CD14-positive monocyte (primary cell): ENCODE measurements around the gene HDGFL3. TPM values are rescaled to one million over a fixed set of nuclear protein-coding genes. Genes with fewer than 3 reads are reported as not detected.
A peak's percentile ranks its signal among the peaks of the same experiment; 100 is the strongest.

Source experiments
- DNase-seq, 3 donors: peaks; one replicate each; pipeline ENCODE4 v3.0.0-alpha.2; 2011 to 2022
- H2AFZ ChIP-seq: 2 replicates; pipeline ENCODE4 v1.6.0; 2012; ENCODE audit warnings: mild to moderate bottlenecking, low read depth, low read length, inconsistent platforms; ENCODE audit not compliant: insufficient read depth, poor library complexity, severe bottlenecking
- H3K27ac ChIP-seq, 2 donors: 1 replicate in 1 of 2; 2 replicates in 1 of 2; pipeline ENCODE4 v1.5.1; 2012 to 2013; ENCODE audit warnings: low read length in 2 of 2, control low read depth in 1 of 2, inconsistent platforms in 1 of 2, low read depth in 1 of 2, mild to moderate bottlenecking in 1 of 2
- H3K27me3 ChIP-seq, 2 donors: one replicate each; pipeline versions ENCODE4 v1.6.0 to v1.6.1; 2011 to 2013; ENCODE audit warnings: low read length in 2 of 2; ENCODE audit not compliant: control insufficient read depth in 2 of 2, insufficient read depth in 2 of 2
- H3K36me3 ChIP-seq, 2 donors: replicated peaks in 1 of 2; 1 replicate in 1 of 2; 2 replicates in 1 of 2; pipeline versions ENCODE4 v1.5.1 to v1.6.1; 2012 to 2013; ENCODE audit warnings: low read length in 2 of 2, control low read depth in 1 of 2, inconsistent platforms in 1 of 2, mild to moderate bottlenecking in 1 of 2; ENCODE audit not compliant: insufficient read depth in 2 of 2, control insufficient read depth in 1 of 2
- H3K4me1 ChIP-seq, 2 donors: 1 replicate in 1 of 2; 2 replicates in 1 of 2; pipeline versions ENCODE4 v1.5.1 to v1.6.1; 2012 to 2013; ENCODE audit warnings: low read length in 2 of 2, control low read depth in 1 of 2, inconsistent platforms in 1 of 2, mild to moderate bottlenecking in 1 of 2, moderate library complexity in 1 of 2; ENCODE audit not compliant: insufficient read depth in 2 of 2, control insufficient read depth in 1 of 2
- H3K4me2 ChIP-seq: replicated peaks from 2 replicates; pipeline ENCODE3; 2012; ENCODE audit warnings: low read length, moderate library complexity, mild to moderate bottlenecking; ENCODE audit not compliant: poor library complexity, severe bottlenecking; ENCODE audit errors: extremely low read depth
- H3K4me3 ChIP-seq, 3 experiments: fragments of 200-600 bp in 1 of 3; sonication (generic) in 1 of 3; replicated peaks in 1 of 3; 1 replicate in 2 of 3; 2 replicates in 1 of 3; pipeline ENCODE4 v1.5.1; 2011 to 2013; ENCODE audit warnings: low read length in 3 of 3, mild to moderate bottlenecking in 3 of 3, control low read depth in 2 of 3, low read depth in 2 of 3, inconsistent platforms in 1 of 3, moderate library complexity in 1 of 3
- H3K79me2 ChIP-seq: 2 replicates; pipeline ENCODE4 v1.6.0; 2012; ENCODE audit warnings: mild to moderate bottlenecking, control low read depth, inconsistent platforms, low read length, moderate library complexity; ENCODE audit not compliant: insufficient read depth
- H3K9ac ChIP-seq: 2 replicates; pipeline ENCODE4 v1.6.0; 2017; ENCODE audit warnings: low read length, mild to moderate bottlenecking; ENCODE audit not compliant: insufficient read depth, poor library complexity, severe bottlenecking
- H3K9me3 ChIP-seq, 2 donors: replicated peaks in 1 of 2; 1 replicate in 1 of 2; 2 replicates in 1 of 2; pipeline versions ENCODE4 v1.5.1 to v1.6.1; 2012 to 2013; ENCODE audit warnings: low read length in 2 of 2, control low read depth in 1 of 2; ENCODE audit not compliant: control insufficient read depth in 1 of 2, insufficient read depth in 1 of 2
- H4K20me1 ChIP-seq: 2 replicates; pipeline ENCODE4 v1.6.0; 2012; ENCODE audit warnings: mild to moderate bottlenecking, low read length, control low read depth, moderate library complexity; ENCODE audit not compliant: insufficient read depth
- H3K27ac Mint-ChIP-seq, 7 donors: one replicate each; pipeline ENCODE4 v1.8.0; 2020; ENCODE audit warnings: mild to moderate bottlenecking in 7 of 7, mixed read lengths in 7 of 7, moderate library complexity in 6 of 7, inconsistent platforms in 2 of 7
- H3K27me3 Mint-ChIP-seq, 3 donors: one replicate each; pipeline ENCODE4 v1.8.0; 2021 to 2022; ENCODE audit warnings: low read depth in 3 of 3, mild to moderate bottlenecking in 3 of 3, mixed read lengths in 3 of 3, moderate library complexity in 3 of 3, inconsistent platforms in 1 of 3
- H3K36me3 Mint-ChIP-seq, 2 donors: one replicate each; pipeline ENCODE4 v1.8.0; 2020; ENCODE audit warnings: mixed read lengths in 2 of 2, inconsistent platforms in 1 of 2, mild to moderate bottlenecking in 1 of 2
- H3K4me1 Mint-ChIP-seq: one replicate; pipeline ENCODE4 v1.8.0; 2020; ENCODE audit warnings: mild to moderate bottlenecking, mixed read lengths
- H3K4me3 Mint-ChIP-seq, 2 donors: one replicate each; pipeline ENCODE4 v1.8.0; 2020; ENCODE audit warnings: mild to moderate bottlenecking in 2 of 2, mixed read lengths in 2 of 2, moderate library complexity in 1 of 2
- H3K9me3 Mint-ChIP-seq, 7 donors: one replicate each; pipeline ENCODE4 v1.8.0; 2020 to 2022; ENCODE audit warnings: mixed read lengths in 7 of 7, mild to moderate bottlenecking in 6 of 7, moderate library complexity in 6 of 7, inconsistent platforms in 2 of 7
- WGBS: methylation state at CpG from one replicate; pipeline ENCODE4 v1.1.5; 2013; ENCODE audit warnings: missing lambda C conversion rate; ENCODE audit not compliant: insufficient coverage; 5-methylcytosine and 5-hydroxymethylcytosine counted together
- intact Hi-C, 2 donors: fragments of 100-400 bp; cut with micrococcal nuclease; formaldehyde crosslinking; loops; one replicate each; pipeline versions ENCODE4 v1.15.0 to v1.15.1; 2023
- polyA plus RNA-seq, 3 donors: library from polyadenylated mRNA; depleted of rRNA in 1 of 3; unstranded in 2 of 3; stranded (reverse) in 1 of 3; fragments of 300-500 nt in 2 of 3; fragments of >200 nt in 1 of 3; fragmentation: Illumina TruSeq in 2 of 3; gene quantifications; 1 replicate in 2 of 3; 2 replicates in 1 of 3; pipeline ENCODE4 v1.2.3, GENCODE V29; 2012 to 2021
- TF ChIP-seq, protein P1 (sequence below): fragments of 200-600 bp; IDR thresholded peaks from one replicate; pipeline ENCODE4 v1.8.0; 2022; ENCODE audit warnings: antibody characterized with exemption, mild to moderate bottlenecking

HDGFL3 gene
- polyA plus RNA-seq, 3 donors = 0.35 to 1.1 (median 0.69) TPM

DNA sequence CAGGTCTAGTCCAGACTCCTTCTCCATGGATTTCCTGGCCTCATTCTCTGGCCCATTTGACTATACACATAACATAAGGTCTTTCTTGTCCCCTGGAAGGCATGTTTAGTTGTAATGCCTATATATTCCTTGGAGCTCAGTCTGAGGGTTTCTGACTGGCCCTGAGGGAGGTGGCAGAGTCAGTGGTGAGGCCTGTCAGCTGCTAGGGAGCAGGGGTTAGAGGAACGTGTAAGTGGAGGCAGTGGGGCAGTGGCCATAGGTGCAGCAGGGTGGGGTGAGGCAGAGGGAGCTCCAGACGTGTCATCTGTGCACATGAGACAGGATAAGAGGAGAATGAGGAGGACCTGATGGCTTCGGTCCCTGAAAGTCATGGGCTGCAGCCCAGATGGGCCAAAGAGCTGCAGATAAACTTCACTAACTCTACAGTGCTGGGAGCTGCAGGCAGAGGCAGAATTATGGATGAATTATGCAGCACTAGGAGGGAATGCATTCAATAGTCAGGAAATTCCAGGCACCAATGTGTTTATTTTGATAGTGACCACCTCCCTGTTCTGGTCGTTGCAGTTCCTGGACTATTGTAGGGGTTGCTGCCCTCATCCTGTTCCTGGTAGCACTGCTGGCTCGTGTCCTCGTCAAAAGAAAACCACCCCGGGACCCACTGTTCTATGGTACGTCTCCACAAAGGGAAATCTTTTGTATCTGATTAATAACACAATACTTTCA is 95.2 kb downstream of the HDGFL3 start:
- Histone ChIP-seq H3K4me3 (no peak overlapping the region), H3K27ac (no peak overlapping the region), H3K9me3 (no peaks in the 10 kb centered on the region), H3K27me3 (no peaks in the 10 kb centered on the region), H3K9ac (no peak overlapping the region), H4K20me1 (peaks cover 53% of the 10 kb centered on the region), H2AFZ (no peak overlapping the region), H3K79me2 (peaks cover 38% of the 10 kb centered on the region), H3K36me3 (peaks cover 47 to 57% of the 10 kb centered on the region in 2 donors), H3K4me2 (no peak overlapping the region), H3K4me1 (peaks cover 20 to 27% of the 10 kb centered on the region in 2 donors)
- no peak overlapping the region for H3K4me3 Mint-ChIP-seq
- WGBS = 81% methylated on average over 4 of the region's 8 CpGs
- peaks cover 16 to 31% of the 10 kb centered on the region in 2 donors for H3K36me3 Mint-ChIP-seq
- H3K27me3 Mint-ChIP-seq = peaks cover 0 to 3% (median 0%) of the 10 kb centered on the region in 3 donors
- no peak for DNase-seq
- TF ChIP-seq, protein P1, sequence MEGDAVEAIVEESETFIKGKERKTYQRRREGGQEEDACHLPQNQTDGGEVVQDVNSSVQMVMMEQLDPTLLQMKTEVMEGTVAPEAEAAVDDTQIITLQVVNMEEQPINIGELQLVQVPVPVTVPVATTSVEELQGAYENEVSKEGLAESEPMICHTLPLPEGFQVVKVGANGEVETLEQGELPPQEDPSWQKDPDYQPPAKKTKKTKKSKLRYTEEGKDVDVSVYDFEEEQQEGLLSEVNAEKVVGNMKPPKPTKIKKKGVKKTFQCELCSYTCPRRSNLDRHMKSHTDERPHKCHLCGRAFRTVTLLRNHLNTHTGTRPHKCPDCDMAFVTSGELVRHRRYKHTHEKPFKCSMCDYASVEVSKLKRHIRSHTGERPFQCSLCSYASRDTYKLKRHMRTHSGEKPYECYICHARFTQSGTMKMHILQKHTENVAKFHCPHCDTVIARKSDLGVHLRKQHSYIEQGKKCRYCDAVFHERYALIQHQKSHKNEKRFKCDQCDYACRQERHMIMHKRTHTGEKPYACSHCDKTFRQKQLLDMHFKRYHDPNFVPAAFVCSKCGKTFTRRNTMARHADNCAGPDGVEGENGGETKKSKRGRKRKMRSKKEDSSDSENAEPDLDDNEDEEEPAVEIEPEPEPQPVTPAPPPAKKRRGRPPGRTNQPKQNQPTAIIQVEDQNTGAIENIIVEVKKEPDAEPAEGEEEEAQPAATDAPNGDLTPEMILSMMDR = no peak
- peaks cover 28% of the 10 kb centered on the region for H3K4me1 Mint-ChIP-seq
- intact Hi-C loops = no loop called here
- H3K27ac Mint-ChIP-seq = peak overlapping the region in 2 of 7 donors; percentile 44 to 72
- H3K9me3 Mint-ChIP-seq = peaks cover 0 to 5% (median 3%) of the 10 kb centered on the region in 7 donors

DNA sequence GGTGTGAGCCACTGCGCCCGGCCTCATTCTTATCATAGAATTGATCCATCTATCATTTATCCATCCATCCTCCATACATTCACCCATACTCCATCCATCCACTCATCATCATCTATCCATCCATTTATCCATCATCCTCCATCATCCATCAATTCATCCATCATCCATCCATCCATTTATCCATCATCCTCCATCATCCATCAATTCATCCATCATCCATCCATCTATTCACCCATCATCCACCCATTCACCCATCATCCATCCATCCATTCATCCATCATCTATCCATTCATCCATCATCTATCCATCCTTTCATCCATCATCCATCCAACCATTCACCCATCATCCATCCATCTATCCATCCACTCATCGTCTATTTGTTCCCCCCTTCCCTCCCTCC is 96.5 kb downstream of the HDGFL3 start:
- Histone ChIP-seq H3K27me3 (peaks cover 0 to 4% of the 10 kb centered on the region in 2 donors), H3K9ac (no peak overlapping the region), H2AFZ (no peak overlapping the region), H3K4me3 (no peak overlapping the region), H3K9me3 (no peaks in the 10 kb centered on the region), H4K20me1 (peaks cover 53% of the 10 kb centered on the region), H3K4me1 (peaks cover 27 to 36% of the 10 kb centered on the region in 2 donors), H3K36me3 (peaks cover 35 to 44% of the 10 kb centered on the region in 2 donors), H3K79me2 (peaks cover 38% of the 10 kb centered on the region), H3K4me2 (no peak overlapping the region), H3K27ac (no peak overlapping the region)
- peaks cover 3 to 8% (median 7%) of the 10 kb centered on the region in 3 donors for H3K27me3 Mint-ChIP-seq
- TF ChIP-seq, protein P1 = no peak
- DNase-seq = no peak
- intact Hi-C loops = no loop called here
- peaks cover 16 to 34% of the 10 kb centered on the region in 2 donors for H3K36me3 Mint-ChIP-seq
- peaks cover 0 to 8% (median 3%) of the 10 kb centered on the region in 7 donors for H3K9me3 Mint-ChIP-seq
- H3K4me3 Mint-ChIP-seq = no peak overlapping the region
- H3K27ac Mint-ChIP-seq = peak overlapping the region in 1 of 7 donors; percentile 54
- peaks cover 35% of the 10 kb centered on the region for H3K4me1 Mint-ChIP-seq
- WGBS = 94% methylated on average over 2 of the region's 3 CpGs
